K562 (cell line): ENCODE measurements around the gene TCF3. TPM values are rescaled to one million over a fixed set of nuclear protein-coding genes. Genes with fewer than 3 reads are reported as not detected.

Experiments used
- ATAC-seq: fragments of 200-7000 bp; cut with Tn5 transposase; 3 replicates; pipeline ENCODE4 v1.9.1; 2020; ENCODE audit warnings: moderate library complexity
- BruUV-seq: library from RNA; stranded (reverse); fragments of 400-500 nt; replicated peaks from 2 replicates; lab custom pipeline; 2021; lab: Mats Ljungman, UMichigan
- CTCF ChIA-PET: fragments of 300-600 bp; formaldehyde crosslinking; extraction: SDS; loops from one replicate; lab custom pipeline; 2021; ENCODE audit warnings: low intra/inter-chr PET ratio; lab: Yijun Ruan, JAX
- POLR2A ChIA-PET: fragments of 300-600, 350-650 bp; sonication (Branson Sonifier 250); formaldehyde crosslinking; extraction: SDS; loops from one replicate; lab custom pipeline; 2021; ENCODE audit warnings: antibody characterized with exemption, inconsistent platforms; lab: Yijun Ruan, JAX
- DNase-seq, 4 experiments: peaks; one replicate each; pipeline versions ENCODE4 v3.0.0 to v3.0.0-alpha.2; 2011 to 2018; ENCODE audit warnings: low spot score in 3 of 4, mixed read lengths in 3 of 4; ENCODE audit errors: extremely low read depth in 1 of 4
- FAIRE-seq: peaks from 2 replicates; lab custom pipeline; 2011; peaks lifted over from hg19 to GRCh38; lab: Jason Lieb, UNC
- H2AFZ ChIP-seq: 2 replicates; pipeline ENCODE4 v1.6.0; 2011; ENCODE audit warnings: low read depth, low read length, control low read depth, inconsistent platforms
- H3K27ac ChIP-seq: fragments of 200-600 bp; 3 replicates; pipeline ENCODE4 v1.8.0; 2011; ENCODE audit warnings: low read depth, mild to moderate bottlenecking, control low read depth, inconsistent platforms, low read length, moderate library complexity, mixed read lengths; ENCODE audit errors: extremely low read depth
- H3K27me3 ChIP-seq, 2 experiments: fragments of 300-600 bp in 1 of 2; 2 replicates in 1 of 2; 3 replicates in 1 of 2; pipeline versions ENCODE4 v1.6.0 to v1.8.0; 2011; ENCODE audit warnings: inconsistent platforms in 2 of 2, low read length in 2 of 2, mild to moderate bottlenecking in 1 of 2, mixed read lengths in 1 of 2, moderate library complexity in 1 of 2; ENCODE audit not compliant: control insufficient read depth in 2 of 2, insufficient read depth in 2 of 2
- H3K36me3 ChIP-seq: fragments of 300-600 bp; 3 replicates; pipeline ENCODE4 v1.8.0; 2011; ENCODE audit warnings: mild to moderate bottlenecking, low read length, inconsistent platforms; ENCODE audit not compliant: control insufficient read depth, insufficient read depth
- H3K4me1 ChIP-seq, 2 experiments: fragments of 200-600 bp in 1 of 2; replicated peaks in 1 of 2; 2 replicates in 1 of 2; 3 replicates in 1 of 2; pipeline versions ENCODE4 v1.5.1 to v1.8.0; 2011; ENCODE audit warnings: inconsistent platforms in 2 of 2, low read length in 2 of 2, mild to moderate bottlenecking in 1 of 2, mixed read lengths in 1 of 2, moderate library complexity in 1 of 2; ENCODE audit not compliant: control insufficient read depth in 2 of 2, insufficient read depth in 2 of 2
- H3K4me2 ChIP-seq: 2 replicates; pipeline ENCODE4 v1.6.1; 2011; ENCODE audit warnings: low read length, control low read depth, inconsistent platforms, mixed read lengths; ENCODE audit not compliant: insufficient read depth
- H3K4me3 ChIP-seq: fragments of 200-600 bp; sonication (generic), shearing (Covaris generic); 2 replicates; pipeline ENCODE4 v1.5.1; 2016; ENCODE audit warnings: control low read depth, inconsistent platforms
- H3K79me2 ChIP-seq: fragments of 200-600 bp; 3 replicates; pipeline ENCODE4 v1.8.0; 2011; ENCODE audit warnings: low read length, inconsistent platforms; ENCODE audit not compliant: control insufficient read depth, insufficient read depth
- H3K9ac ChIP-seq, 2 experiments: 2 replicates each; pipeline versions ENCODE4 v1.6.0 to v1.6.1; 2011; ENCODE audit warnings: low read depth in 2 of 2, low read length in 2 of 2, control low read depth in 1 of 2, inconsistent platforms in 1 of 2, mild to moderate bottlenecking in 1 of 2, mixed read lengths in 1 of 2; ENCODE audit not compliant: insufficient read depth in 1 of 2
- H3K9me1 ChIP-seq: one replicate; pipeline ENCODE4 v1.6.0; 2011; ENCODE audit warnings: inconsistent platforms, mild to moderate bottlenecking, low read length, moderate library complexity; ENCODE audit not compliant: control insufficient read depth, insufficient read depth
- H3K9me3 ChIP-seq: replicated peaks from 2 replicates; pipeline ENCODE4 v1.5.1; 2011; ENCODE audit warnings: low read depth, low read length, inconsistent platforms; ENCODE audit not compliant: control insufficient read depth, insufficient read depth
- H4K20me1 ChIP-seq: replicated peaks from 2 replicates; pipeline ENCODE4 v1.6.1; 2011; ENCODE audit warnings: low read length, inconsistent platforms, mixed read lengths; ENCODE audit not compliant: control insufficient read depth, insufficient read depth
- CEBPB ChIP-seq: fragments of 450-650 bp; IDR thresholded peaks from 2 replicates; pipeline ENCODE4 v1.6.1; 2016; ENCODE audit warnings: missing genetic modification characterization, missing compliant biosample characterization
- CEBPG ChIP-seq, 3 experiments: fragments of 200-800 bp in 1 of 3; sonication (Bioruptor generic) in 1 of 3; sonication (generic) in 1 of 3; formaldehyde crosslinking in 1 of 3; IDR thresholded peaks in 2 of 3; conservative IDR thresholded peaks in 1 of 3; 2 replicates each; pipeline versions ENCODE4 v1.6.1 to v1.8.0; 2016 to 2022; ENCODE audit warnings: missing compliant biosample characterization in 2 of 3, missing genetic modification characterization in 2 of 3, mild to moderate bottlenecking in 1 of 3, missing genetic modification reagents in 1 of 3
- HDAC6 ChIP-seq: IDR thresholded peaks from 2 replicates; pipeline ENCODE4 v1.6.1; 2012; ENCODE audit warnings: low read depth, mild to moderate bottlenecking, control low read depth, inconsistent platforms, low read length, moderate library complexity
- OTX1 ChIP-seq: fragments of 450-650 bp; formaldehyde crosslinking; IDR thresholded peaks from 2 replicates; pipeline ENCODE4 v1.4.0; 2022; ENCODE audit warnings: mild to moderate bottlenecking
- POLR3A ChIP-seq: IDR thresholded peaks from 2 replicates; pipeline ENCODE4 v1.6.1; 2011; ENCODE audit warnings: borderline replicate concordance, mild to moderate bottlenecking, moderate library complexity; ENCODE audit not compliant: insufficient read length, insufficient read depth; ENCODE audit errors: extremely low read depth
- TCF7 ChIP-seq: sonication (generic); IDR thresholded peaks from 2 replicates; pipeline ENCODE4 v1.6.1; 2016; ENCODE audit warnings: antibody characterized with exemption, borderline replicate concordance
- TRIM24 ChIP-seq, 2 experiments: fragments of 450-650 bp; IDR thresholded peaks; 2 replicates each; pipeline ENCODE4 v1.6.1; 2016
- WGBS: fragments of 100-300 bp; shearing (Covaris generic); methylation state at CpG from one replicate; pipeline ENCODE4 v1.1.6; 2016; ENCODE audit warnings: low coverage, mixed read lengths; ENCODE audit not compliant: insufficient coverage; ENCODE audit errors: missing lambda C conversion rate; 5-methylcytosine and 5-hydroxymethylcytosine counted together
- in situ Hi-C: fragments of 300-500 bp; cut with MboI; formaldehyde crosslinking; loops from 4 replicates; pipeline ENCODE4 v1.15.0; 2018; ENCODE audit warnings: inconsistent platforms, mixed read lengths
- intact Hi-C: fragments of 100-400 bp; cut with micrococcal nuclease; formaldehyde crosslinking; loops from 2 replicates; pipeline ENCODE4 v1.14.2; 2022
- polyA plus RNA-seq, 8 experiments: library from polyadenylated mRNA; depleted of rRNA in 4 of 8; stranded (reverse) in 5 of 8; unstranded in 3 of 8; fragments of >200 nt; fragmentation: Nextera tagmentation in 2 of 8; fragmentation: Illumina TruSeq in 1 of 8; extraction: Ambion mirVana in 2 of 8; extraction: Trizol in 1 of 8; gene quantifications; 2 replicates each; pipeline versions ENCODE4 v1.2.1 to v1.2.3, GENCODE V29; 2011 to 2014; ENCODE audit warnings: inconsistent platforms in 1 of 8, missing spikeins in 1 of 8
- total RNA-seq, 7 experiments: library from RNA; depleted of rRNA in 6 of 7; stranded (reverse); fragments of >200 nt in 6 of 7; fragmentation: Illumina TruSeq in 2 of 7; extraction: Trizol in 2 of 7; gene quantifications; 2 replicates each; pipeline versions ENCODE4 v1.2.1 to v1.2.3, GENCODE V29; 2011 to 2021; ENCODE audit warnings: low replicate concordance in 1 of 7
- TF ChIP-seq, protein P1 (sequence below): fragments of 200-800 bp; sonication (Bioruptor generic); IDR thresholded peaks from 2 replicates; pipeline ENCODE4 v1.6.1; 2017; ENCODE audit warnings: missing genetic modification characterization, missing compliant biosample characterization
- TF ChIP-seq, protein P2 (sequence below), 2 experiments: fragments of 450-650 bp in 1 of 2; sonication (generic) in 1 of 2; formaldehyde crosslinking in 1 of 2; IDR thresholded peaks in 1 of 2; conservative IDR thresholded peaks in 1 of 2; 2 replicates each; pipeline versions ENCODE4 v1.6.1 to v1.8.1; 2016 to 2023; ENCODE audit warnings: mild to moderate bottlenecking in 2 of 2, moderate library complexity in 2 of 2, inconsistent platforms in 1 of 2, missing genetic modification reagents in 1 of 2

TCF3 gene
- total and polyA plus RNA-seq, 9 of the 15 experiments (the other 6 are each of a cell fraction or from before 2014, with no cell fraction given): 5.6 to 259 (median 84.0) TPM

DNA sequence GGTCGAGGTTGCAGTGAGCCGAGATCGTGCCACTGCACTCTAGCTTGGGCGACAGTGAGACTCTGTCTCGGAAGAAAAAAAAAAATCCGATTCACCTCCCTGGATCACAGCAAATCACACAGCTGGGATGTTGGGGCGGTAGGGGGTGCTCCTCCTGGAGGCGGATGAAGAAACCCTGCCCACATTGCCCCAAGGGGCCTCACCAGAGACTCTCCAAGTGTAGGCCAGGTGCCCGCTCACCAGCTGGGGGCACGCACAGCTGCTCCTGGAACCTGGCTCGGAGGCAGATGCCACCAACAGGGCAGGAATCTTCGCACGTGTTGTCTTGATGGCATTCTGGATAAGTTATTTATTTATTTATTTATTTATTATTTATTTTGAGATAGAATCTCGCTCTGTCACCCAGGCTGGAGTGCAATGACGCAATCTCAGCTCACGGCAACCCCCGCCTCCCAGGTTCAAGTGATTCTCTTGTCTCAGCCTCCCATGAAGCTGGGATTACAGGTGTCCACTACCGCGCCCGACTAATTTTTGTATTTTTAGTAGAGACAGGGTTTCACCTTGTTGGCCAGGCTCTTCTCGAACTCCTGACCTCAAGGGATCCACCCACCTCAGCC lies 50.2 kb downstream of the TCF3 start:
- CTCF ChIA-PET: no interaction called here
- no peak for FAIRE-seq

More for the DNA sequence above, 50.2 kb downstream of the TCF3 start:
- Histone ChIP-seq H3K9ac (no peak overlapping the region), H3K27ac (peak overlapping the region; percentile 60; the same call in 1 of the 3 replicates), H3K4me1 (peaks cover 29 to 77% of the 10 kb centered on the region in 2 experiments), H3K27me3 (no peaks in the 10 kb centered on the region), H3K4me3 (no peak overlapping the region), H3K9me3 (no peaks in the 10 kb centered on the region), H3K79me2 (peaks cover 71% of the 10 kb centered on the region), H2AFZ (no peak overlapping the region), H3K9me1 (peaks cover 3% of the 10 kb centered on the region), H4K20me1 (peaks cover 18% of the 10 kb centered on the region), H3K36me3 (peaks cover 56% of the 10 kb centered on the region), H3K4me2 (peak overlapping the region; percentile 12; the same call in 1 of the 2 replicates)
- TF ChIP-seq CEBPB (tag) (peak; percentile 69), TRIM24 (IDR thresholded peaks at IDR 0.05) (0 out of 4 replicates have a peak, but pooled peaks of 1 of the 2 experiments have one; percentile 15), OTX1 (no peak), POLR3A (no peak), CEBPG (CRISPR knock-in tag; IDR thresholded peaks at IDR 0.05) (peak; percentile 32; the same call in 1 of the 2 replicates), CEBPG (tag; conservative IDR thresholded peaks at IDR 0.05 in 1 of 2, IDR thresholded peaks at IDR 0.05 in 1 of 2) (peak; percentile 17 to 51; a peak in 2 of 4 replicates), HDAC6 (no peak), TCF7 (no peak)
- TF ChIP-seq, protein P1, sequence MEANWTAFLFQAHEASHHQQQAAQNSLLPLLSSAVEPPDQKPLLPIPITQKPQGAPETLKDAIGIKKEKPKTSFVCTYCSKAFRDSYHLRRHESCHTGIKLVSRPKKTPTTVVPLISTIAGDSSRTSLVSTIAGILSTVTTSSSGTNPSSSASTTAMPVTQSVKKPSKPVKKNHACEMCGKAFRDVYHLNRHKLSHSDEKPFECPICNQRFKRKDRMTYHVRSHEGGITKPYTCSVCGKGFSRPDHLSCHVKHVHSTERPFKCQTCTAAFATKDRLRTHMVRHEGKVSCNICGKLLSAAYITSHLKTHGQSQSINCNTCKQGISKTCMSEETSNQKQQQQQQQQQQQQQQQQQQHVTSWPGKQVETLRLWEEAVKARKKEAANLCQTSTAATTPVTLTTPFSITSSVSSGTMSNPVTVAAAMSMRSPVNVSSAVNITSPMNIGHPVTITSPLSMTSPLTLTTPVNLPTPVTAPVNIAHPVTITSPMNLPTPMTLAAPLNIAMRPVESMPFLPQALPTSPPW (CRISPR knock-in tag): no peak
- TF ChIP-seq, protein P2, sequence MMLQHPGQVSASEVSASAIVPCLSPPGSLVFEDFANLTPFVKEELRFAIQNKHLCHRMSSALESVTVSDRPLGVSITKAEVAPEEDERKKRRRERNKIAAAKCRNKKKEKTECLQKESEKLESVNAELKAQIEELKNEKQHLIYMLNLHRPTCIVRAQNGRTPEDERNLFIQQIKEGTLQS (IDR thresholded peaks at IDR 0.05): peak; percentile 56; the same call in 1 of the 2 replicates
- TF ChIP-seq, protein P2 (CRISPR knock-in tag; conservative IDR thresholded peaks at IDR 0.05): no peak
- intact Hi-C loops (loop anchor here (10.0 kb wide), 1 partner anchor 57 kb away; no protein-coding TSS in a partner anchor), in situ Hi-C loops (no loop called here)
- no peak for ATAC-seq
- POLR2A ChIA-PET: interaction anchor here (0.7 to 3.2 kb wide), 2 partner anchors 12 to 239 kb away, joined by 5 to 17 read pairs; no protein-coding TSS in a partner anchor
- 79% methylated on average over 21 of the region's 21 CpGs for WGBS
- DNase-seq: no peak
- no TSS peak for BruUV-seq
